Astrocyte of the cerebellum (primary cell): Measurements from ENCODE around the gene KIF4A.

ENCODE experiments used
- DNase-seq: peaks from one replicate; pipeline ENCODE4 v3.0.0-alpha.2; 2011; ENCODE audit warnings: low read depth
- H3K4me3 ChIP-seq: 2 replicates; pipeline ENCODE4 v1.5.1; 2011; ENCODE audit warnings: mild to moderate bottlenecking, low read depth, low read length, moderate library complexity
- in situ Hi-C: cut with HindIII; loops from 2 replicates; pipeline ENCODE4 v1.10.0; 2017; ENCODE audit warnings: low sequenced_read_pairs
- TF ChIP-seq, protein P1 (sequence below): IDR thresholded peaks from 2 replicates; pipeline ENCODE4 v1.5.1; 2012; ENCODE audit warnings: low read length, low read depth, moderate library complexity, mild to moderate bottlenecking; ENCODE audit errors: missing control alignments

The KIF4A gene

DNA sequence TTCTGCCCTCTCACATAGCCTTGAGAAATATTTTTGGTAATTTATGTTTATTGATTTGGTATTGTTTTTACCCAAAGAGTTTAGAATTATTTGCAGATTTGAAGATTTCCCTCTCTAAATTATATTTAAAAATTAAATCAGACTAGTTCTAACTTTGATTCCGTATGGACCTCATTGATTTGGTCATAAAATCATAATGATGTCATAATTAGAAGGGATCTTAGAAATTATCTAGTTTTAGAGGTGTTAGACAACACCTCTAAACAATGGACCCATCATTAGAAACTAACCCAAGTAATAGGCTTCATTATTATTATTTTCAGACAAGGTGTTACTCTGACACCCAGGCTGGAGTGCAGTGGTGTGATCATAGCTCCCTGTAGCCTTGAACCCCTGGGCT is 178.8 kb downstream of the KIF4A start:
- DNase-seq: no peak
- TF ChIP-seq, protein P1, sequence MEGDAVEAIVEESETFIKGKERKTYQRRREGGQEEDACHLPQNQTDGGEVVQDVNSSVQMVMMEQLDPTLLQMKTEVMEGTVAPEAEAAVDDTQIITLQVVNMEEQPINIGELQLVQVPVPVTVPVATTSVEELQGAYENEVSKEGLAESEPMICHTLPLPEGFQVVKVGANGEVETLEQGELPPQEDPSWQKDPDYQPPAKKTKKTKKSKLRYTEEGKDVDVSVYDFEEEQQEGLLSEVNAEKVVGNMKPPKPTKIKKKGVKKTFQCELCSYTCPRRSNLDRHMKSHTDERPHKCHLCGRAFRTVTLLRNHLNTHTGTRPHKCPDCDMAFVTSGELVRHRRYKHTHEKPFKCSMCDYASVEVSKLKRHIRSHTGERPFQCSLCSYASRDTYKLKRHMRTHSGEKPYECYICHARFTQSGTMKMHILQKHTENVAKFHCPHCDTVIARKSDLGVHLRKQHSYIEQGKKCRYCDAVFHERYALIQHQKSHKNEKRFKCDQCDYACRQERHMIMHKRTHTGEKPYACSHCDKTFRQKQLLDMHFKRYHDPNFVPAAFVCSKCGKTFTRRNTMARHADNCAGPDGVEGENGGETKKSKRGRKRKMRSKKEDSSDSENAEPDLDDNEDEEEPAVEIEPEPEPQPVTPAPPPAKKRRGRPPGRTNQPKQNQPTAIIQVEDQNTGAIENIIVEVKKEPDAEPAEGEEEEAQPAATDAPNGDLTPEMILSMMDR: no peak
- H3K4me3 ChIP-seq: no peak overlapping the region
- in situ Hi-C loops: no loop called here
